BLaER1 (cell line): ENCODE measurements around the gene G2E3.
"Not testable (repeated sequence)": the region's sequence is repeated elsewhere in the genome, so short reads cannot be mapped to it uniquely, and the experiment has no call there.

Experiments used
- H3K27ac ChIP-seq: shearing (Covaris generic); formaldehyde crosslinking; 2 replicates; pipeline ENCODE4 v1.8.1; 2022
- H3K27me3 ChIP-seq: shearing (Covaris generic); formaldehyde crosslinking; 2 replicates; pipeline ENCODE4 v1.8.1; 2022
- H3K36me3 ChIP-seq: shearing (Covaris generic); formaldehyde crosslinking; 2 replicates; pipeline ENCODE4 v1.8.1; 2022
- H3K4me1 ChIP-seq: shearing (Covaris generic); formaldehyde crosslinking; 2 replicates; pipeline ENCODE4 v1.8.1; 2022
- H3K4me2 ChIP-seq: shearing (Covaris generic); formaldehyde crosslinking; 2 replicates; pipeline ENCODE4 v1.8.1; 2022
- H3K4me3 ChIP-seq: shearing (Covaris generic); formaldehyde crosslinking; 2 replicates; pipeline ENCODE4 v1.8.1; 2022
- H3K9ac ChIP-seq: shearing (Covaris generic); formaldehyde crosslinking; 2 replicates; pipeline ENCODE4 v1.8.1; 2022
- H3K9me3 ChIP-seq: shearing (Covaris generic); formaldehyde crosslinking; 2 replicates; pipeline ENCODE4 v1.8.1; 2022
- H4K20me1 ChIP-seq: shearing (Covaris generic); formaldehyde crosslinking; 2 replicates; pipeline ENCODE4 v1.8.1; 2022
- Cebpa-rat ChIP-seq: shearing (Covaris generic); IDR thresholded peaks from 2 replicates; pipeline ENCODE4 v1.8.1; 2022

The G2E3 gene

DNA sequence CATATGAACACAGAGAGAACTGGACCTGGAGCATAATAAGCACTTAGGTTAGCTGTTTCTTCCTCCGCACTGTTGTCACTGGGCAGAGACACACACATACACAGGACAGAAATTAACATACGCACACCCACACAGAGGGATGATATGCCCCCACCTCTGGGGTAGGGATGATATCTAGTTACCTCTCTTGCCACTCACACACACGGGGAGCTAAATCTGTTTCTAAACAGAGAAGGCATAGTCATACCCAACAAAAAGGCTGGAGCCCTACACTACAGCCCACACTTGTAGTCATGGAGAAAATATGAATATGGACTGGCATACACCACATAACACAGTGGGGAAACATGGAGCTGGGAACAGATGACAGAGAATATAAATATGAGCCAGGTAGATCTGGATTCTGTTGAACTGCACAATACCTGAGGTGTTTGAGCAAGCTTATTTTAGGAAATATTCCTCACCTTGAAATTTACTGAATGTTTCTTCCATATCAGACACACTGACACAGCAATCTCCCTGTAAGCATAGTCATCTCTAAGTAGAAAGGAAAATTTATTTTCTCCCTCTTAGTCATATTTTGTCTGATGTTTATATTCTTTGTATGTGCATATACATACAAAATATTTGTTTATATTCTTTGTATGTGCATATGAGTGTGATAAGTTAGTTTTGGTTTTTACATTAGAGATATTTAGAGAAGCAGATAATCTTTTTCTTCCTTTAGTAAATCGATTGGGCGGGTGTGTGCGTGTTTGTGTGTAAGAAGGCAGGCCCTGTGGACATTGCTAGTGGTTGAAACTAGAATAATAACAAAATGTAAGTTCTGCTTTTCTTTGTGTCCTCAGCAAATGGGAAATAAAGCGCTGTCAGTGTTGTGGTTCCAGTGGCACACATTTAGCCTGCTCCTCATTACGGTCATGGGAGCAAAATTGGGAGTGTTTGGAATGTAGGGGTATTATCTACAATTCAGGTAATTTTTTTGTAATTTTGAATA is 42.3 kb downstream of the G2E3 start:
- H3K9ac ChIP-seq: no peak overlapping the region
- H3K9me3 ChIP-seq: no peaks in the 10 kb centered on the region
- H4K20me1 ChIP-seq: peaks cover 6% of the 10 kb centered on the region; the same call in 1 of the 2 replicates
- no peak for TF ChIP-seq Cebpa-rat
- no peak overlapping the region for H3K27ac ChIP-seq
- no peaks in the 10 kb centered on the region for H3K27me3 ChIP-seq
- H3K4me3 ChIP-seq: no peak overlapping the region
- H3K4me1 ChIP-seq: no peaks in the 10 kb centered on the region
- no peak overlapping the region for H3K4me2 ChIP-seq
- H3K36me3 ChIP-seq: peaks cover 85% of the 10 kb centered on the region

DNA sequence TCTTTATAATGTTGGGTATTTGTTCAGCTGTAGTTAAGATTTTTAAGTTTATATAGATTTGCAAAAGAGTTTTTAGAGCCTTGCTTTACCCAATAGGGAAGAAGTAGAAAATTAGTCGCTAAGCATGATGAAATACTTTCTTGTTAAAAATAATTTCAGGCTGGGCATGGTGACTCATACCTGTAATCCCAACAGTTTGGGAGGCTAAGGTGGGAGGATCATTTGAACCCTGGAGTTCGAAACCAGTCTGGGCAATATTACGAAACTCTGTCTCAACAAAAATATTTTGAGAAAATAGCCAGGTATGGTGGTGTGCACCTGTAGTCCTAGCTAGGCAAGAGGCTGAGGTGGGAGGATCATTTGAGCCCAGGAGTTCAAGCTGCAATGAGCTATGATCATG is 44.4 kb downstream of the G2E3 start:
- no peak overlapping the region for H3K4me3 ChIP-seq
- no peak overlapping the region for H3K9ac ChIP-seq
- no peak for TF ChIP-seq Cebpa-rat
- peaks cover 79% of the 10 kb centered on the region for H3K36me3 ChIP-seq
- no peak overlapping the region for H3K27ac ChIP-seq
- H3K27me3 ChIP-seq: no peaks in the 10 kb centered on the region
- no peak overlapping the region for H3K4me2 ChIP-seq
- no peaks in the 10 kb centered on the region for H3K4me1 ChIP-seq
- H4K20me1 ChIP-seq: peaks cover 6% of the 10 kb centered on the region; the same call in 1 of the 2 replicates
- H3K9me3 ChIP-seq: no peaks in the 10 kb centered on the region

DNA sequence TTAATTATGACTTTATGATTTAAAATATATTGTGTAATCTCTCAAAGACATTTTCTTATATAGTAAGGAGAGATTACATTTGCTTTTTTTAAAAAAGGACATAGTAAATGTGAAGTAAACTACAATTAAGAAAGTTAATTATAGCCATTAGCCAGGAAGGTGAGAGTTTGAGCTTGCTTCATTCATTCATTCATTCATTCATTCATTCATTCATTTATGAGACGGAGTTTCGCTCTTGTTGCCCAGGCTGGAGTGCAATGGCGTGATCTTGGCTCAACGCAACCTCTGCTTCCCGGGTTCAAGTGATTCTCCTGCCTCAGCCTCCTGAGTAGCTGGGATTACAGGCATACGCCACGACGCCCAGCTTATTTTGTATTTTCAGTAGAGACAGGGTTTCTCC is 45.7 kb downstream of the G2E3 start:
- H3K27me3 ChIP-seq, H4K20me1 ChIP-seq, H3K9me3 ChIP-seq, H3K9ac ChIP-seq, H3K4me3 ChIP-seq, H3K4me1 ChIP-seq, H3K4me2 ChIP-seq, H3K27ac ChIP-seq: not testable (repeated sequence)
- peaks cover 77% of the 10 kb centered on the region for H3K36me3 ChIP-seq

DNA sequence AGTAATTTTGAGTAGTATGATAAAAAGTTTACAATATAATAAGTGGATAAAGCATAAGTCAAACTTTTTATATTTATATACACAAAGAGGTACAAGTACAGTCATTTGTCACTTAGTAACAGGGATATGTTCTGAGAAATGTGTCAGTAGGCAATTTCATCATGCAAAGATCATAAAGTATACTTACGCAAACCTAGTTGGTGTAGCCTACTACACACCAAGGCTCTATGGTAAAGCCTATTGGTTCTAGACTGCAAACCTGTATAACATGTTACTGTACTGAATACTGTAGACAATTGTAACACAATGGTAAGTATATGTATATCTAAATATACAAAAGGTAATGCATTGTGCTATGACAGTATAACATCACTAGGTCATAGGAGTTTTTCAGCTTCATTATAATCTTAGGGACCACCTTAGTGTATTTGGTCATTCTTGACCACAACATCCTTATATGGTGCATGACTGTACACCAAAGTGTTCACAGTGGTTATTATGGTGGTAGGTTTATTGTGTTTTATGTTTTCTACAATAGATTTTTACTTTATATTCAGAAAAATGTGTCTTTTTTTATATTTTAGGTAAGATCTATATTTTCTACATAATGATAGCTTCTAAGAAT is 48.3 kb downstream of the G2E3 start:
- Histone ChIP-seq H3K27ac (no peak overlapping the region), H3K36me3 (peaks cover 71% of the 10 kb centered on the region), H3K9me3 (no peaks in the 10 kb centered on the region), H3K4me2 (no peak overlapping the region), H3K9ac (no peak overlapping the region), H3K27me3 (no peaks in the 10 kb centered on the region), H4K20me1 (no peaks in the 10 kb centered on the region; the same call in 1 of the 2 replicates), H3K4me3 (no peak overlapping the region), H3K4me1 (no peaks in the 10 kb centered on the region)
- TF ChIP-seq Cebpa-rat: no peak

DNA sequence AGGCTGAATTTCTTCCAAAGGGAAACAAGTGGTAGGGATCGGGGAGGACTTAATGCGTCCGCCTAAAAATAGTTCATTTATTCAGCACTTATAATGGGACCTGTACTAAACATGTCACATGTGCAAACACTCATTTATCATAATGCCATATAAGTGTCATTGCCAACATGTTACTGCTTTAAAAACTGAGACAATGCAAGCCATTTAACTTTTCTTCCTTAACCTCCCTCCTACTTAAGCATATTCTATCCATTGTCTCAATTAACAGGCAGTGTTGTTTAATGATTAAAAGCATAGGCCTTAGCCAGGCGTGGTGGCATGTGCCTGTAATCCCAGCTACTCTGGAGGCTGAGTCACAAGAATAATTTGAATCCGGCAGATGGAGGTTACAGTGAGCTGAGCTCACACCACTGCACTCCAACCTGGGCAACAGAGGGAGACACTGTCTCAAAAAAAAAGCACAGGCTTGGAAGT is 49.6 kb downstream of the G2E3 start:
- H3K36me3 ChIP-seq: peaks cover 65% of the 10 kb centered on the region
- no peak for TF ChIP-seq Cebpa-rat
- no peaks in the 10 kb centered on the region for H3K27me3 ChIP-seq
- H3K4me1 ChIP-seq: no peaks in the 10 kb centered on the region
- no peaks in the 10 kb centered on the region for H4K20me1 ChIP-seq
- no peak overlapping the region for H3K4me3 ChIP-seq
- no peaks in the 10 kb centered on the region for H3K9me3 ChIP-seq
- no peak overlapping the region for H3K27ac ChIP-seq
- H3K4me2 ChIP-seq: no peak overlapping the region
- no peak overlapping the region for H3K9ac ChIP-seq

DNA sequence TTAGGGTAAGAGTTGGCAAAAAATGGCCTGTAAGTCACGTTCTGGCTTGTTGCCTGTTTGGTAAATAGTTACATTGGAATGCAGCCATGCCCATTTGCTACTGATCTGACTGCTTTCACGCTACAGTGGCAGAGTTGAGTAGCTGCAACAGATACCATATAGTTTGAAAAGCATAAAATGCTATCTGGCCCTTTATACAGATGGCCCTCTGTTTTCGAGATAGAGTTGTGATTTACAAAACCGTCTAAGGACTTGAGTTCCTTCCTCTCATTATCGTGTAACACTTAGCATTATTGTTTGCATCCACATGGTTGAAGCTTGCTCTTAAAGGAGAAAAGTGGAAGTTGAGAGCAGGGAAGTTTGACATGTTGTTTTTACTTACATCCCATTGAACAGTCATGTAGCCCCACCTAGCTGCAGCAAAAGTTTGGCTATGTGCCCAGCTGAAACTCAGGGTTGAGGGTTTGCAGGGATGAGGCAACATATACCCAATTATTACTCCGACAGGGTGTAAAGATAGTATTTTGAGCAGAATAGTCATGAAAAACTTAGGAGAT is 51.9 kb downstream of the G2E3 start:
- Histone ChIP-seq H3K27me3 (no peaks in the 10 kb centered on the region), H4K20me1 (no peaks in the 10 kb centered on the region), H3K4me2 (no peak overlapping the region), H3K4me1 (no peaks in the 10 kb centered on the region), H3K9ac (no peak overlapping the region), H3K4me3 (no peak overlapping the region), H3K36me3 (peaks cover 59% of the 10 kb centered on the region), H3K27ac (no peak overlapping the region), H3K9me3 (no peaks in the 10 kb centered on the region)
- TF ChIP-seq Cebpa-rat: no peak

DNA sequence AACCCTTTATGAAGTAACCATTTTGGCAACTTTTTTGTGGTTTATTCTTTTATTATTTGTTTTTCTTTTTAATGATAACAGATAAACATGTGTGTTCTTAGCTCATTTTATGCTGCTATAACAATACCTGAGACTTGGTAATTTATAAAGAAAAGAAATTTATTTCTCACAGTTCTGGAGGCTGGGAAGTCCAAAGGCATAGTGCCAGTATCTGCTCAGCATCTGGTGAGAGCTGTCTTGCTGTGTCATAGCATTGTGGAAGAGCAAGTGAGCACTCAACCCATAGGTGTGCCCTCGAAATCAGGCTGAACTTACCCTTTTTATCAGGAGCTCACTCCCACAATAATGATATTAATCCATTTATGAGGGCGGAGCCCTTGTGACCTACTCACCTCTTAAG is 55.2 kb downstream of the G2E3 start:
- Histone ChIP-seq H3K9me3 (no peaks in the 10 kb centered on the region), H3K36me3 (peaks cover 48% of the 10 kb centered on the region), H3K4me2 (no peak overlapping the region), H3K4me3 (no peak overlapping the region), H4K20me1 (no peaks in the 10 kb centered on the region), H3K27ac (no peak overlapping the region), H3K9ac (no peak overlapping the region), H3K4me1 (no peaks in the 10 kb centered on the region), H3K27me3 (no peaks in the 10 kb centered on the region)
- TF ChIP-seq Cebpa-rat: no peak

DNA sequence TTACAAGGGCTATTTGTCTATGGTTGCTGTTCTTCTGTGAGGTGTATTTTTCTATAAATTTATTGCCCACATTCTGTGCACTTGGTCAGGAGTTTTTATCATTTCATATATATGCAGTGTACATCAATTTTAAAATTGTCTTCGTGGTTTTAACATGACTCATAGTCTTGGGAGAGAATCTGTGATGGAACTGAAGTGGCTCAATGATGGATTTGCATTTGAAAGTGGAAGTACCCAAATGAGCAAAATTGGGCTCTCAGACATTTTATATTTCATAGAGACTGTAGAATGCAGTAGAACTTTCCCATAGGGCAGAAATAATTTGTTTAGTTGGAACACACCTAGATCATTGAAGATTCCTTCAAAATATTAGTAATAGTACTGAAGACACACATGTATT is 61.2 kb downstream of the G2E3 start:
- Histone ChIP-seq H3K4me2 (no peak overlapping the region), H3K4me3 (no peak overlapping the region), H3K27me3 (no peaks in the 10 kb centered on the region), H3K9ac (no peak overlapping the region), H4K20me1 (no peaks in the 10 kb centered on the region), H3K4me1 (peaks cover 27% of the 10 kb centered on the region), H3K27ac (no peak overlapping the region), H3K36me3 (peaks cover 11% of the 10 kb centered on the region), H3K9me3 (no peaks in the 10 kb centered on the region)
- TF ChIP-seq Cebpa-rat: no peak

DNA sequence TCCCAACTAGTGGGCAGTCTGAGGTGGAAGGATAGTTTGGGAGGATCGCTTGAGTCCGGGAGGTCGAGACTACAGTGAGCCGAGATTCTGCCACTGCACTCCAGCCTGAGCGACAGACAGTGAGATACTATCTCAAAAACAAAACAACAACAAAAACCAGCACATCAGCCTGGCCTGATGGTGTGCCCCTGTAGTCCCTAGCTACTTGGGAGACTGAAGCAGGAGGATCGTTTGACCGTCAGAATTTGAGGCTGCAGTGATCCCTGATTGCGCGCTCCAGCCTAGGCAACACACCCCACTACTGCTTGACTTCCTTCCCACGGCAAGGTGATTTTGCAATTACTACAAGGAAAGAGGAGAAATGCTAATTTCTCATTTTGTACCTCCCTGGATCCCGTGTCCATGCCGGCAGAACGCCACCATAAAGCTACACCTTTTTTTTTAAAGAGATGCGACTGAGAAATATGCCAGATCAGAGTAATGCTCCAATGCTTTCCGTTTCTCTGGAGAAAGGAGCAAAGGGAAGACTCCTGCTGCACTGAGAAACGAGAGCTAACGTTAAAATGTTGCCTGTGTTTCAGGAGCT is 62.5 kb downstream of the G2E3 start:
- Histone ChIP-seq H3K4me3 (peak overlapping the region; percentile 78), H3K27me3 (no peaks in the 10 kb centered on the region), H3K4me1 (peaks cover 27% of the 10 kb centered on the region), H3K27ac (peak overlapping the region; percentile 88; the same call in 1 of the 2 replicates), H3K4me2 (peak overlapping the region; percentile 85), H3K36me3 (peaks cover 5% of the 10 kb centered on the region), H4K20me1 (peaks cover 4% of the 10 kb centered on the region; the same call in 1 of the 2 replicates), H3K9ac (peak overlapping the region; percentile 90), H3K9me3 (no peaks in the 10 kb centered on the region)
- no peak for TF ChIP-seq Cebpa-rat
